GM23338 (cell line): ENCODE results near the gene EFCAB8.

Experiments used
- CREB1 ChIP-seq: fragments of 250-450 bp; sonication (Bioruptor Pico); IDR thresholded peaks from 2 replicates; pipeline ENCODE4 v1.5.0; 2020; ENCODE audit warnings: low read depth, mild to moderate bottlenecking, moderate library complexity
- ZNF331 ChIP-seq: fragments of 250-450 bp; sonication (Bioruptor Pico); IDR thresholded peaks from 2 replicates; pipeline ENCODE4 v1.5.0; 2020; ENCODE audit warnings: low read depth, mild to moderate bottlenecking, moderate library complexity
- TF ChIP-seq, protein P1 (sequence below), 2 experiments: fragments of 200-600 bp in 1 of 2; sonication (generic) in 1 of 2; conservative IDR thresholded peaks; 2 replicates each; pipeline versions ENCODE4 v1.5.1 to v1.6.1; 2016 to 2017; ENCODE audit warnings: antibody characterized with exemption in 2 of 2, low read depth in 2 of 2, mild to moderate bottlenecking in 2 of 2, moderate library complexity in 1 of 2
- TF ChIP-seq, protein P2 (sequence below): IDR thresholded peaks from one replicate; pipeline ENCODE4 v1.6.1; 2018; ENCODE audit warnings: antibody characterized with exemption; ENCODE audit not compliant: unreplicated experiment

DNA sequence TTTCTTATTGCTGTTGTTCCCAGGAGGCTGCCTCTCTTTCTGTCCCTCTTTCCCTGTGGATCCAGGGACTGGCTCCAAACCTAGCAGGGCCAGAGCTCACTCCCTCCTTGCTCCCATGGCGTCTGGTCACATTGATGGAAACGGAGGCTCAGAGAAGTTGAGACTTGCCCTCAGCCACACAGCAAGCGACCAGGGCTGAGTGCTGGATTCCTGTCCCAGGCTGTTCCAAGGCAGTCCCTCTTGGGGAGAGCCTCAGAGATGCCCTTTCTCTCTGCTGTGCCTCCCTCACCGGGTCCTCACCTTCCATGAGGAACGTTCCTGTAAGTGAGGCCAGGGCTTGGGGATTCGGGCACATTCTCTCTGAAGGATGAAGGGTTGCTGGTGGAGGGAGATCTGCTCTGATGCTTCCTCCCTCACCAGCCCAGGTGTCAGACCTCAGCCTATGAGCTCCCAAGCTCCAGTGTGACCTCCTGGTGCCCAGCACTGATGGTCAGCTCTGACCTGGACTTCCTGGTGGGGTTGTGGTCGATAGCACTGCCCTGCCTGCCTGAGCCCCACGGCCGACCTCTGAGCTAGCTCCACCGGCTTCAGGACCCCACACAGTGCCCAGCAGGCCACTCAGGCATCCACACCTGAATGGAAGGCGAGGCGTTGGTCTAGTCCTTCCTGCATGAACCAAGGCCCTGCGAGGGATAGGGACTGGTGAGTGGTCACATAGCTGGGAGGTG is 118.7 kb downstream of the EFCAB8 start:
- TF ChIP-seq CREB1 (CRISPR knock-in tag) (no peak), ZNF331 (no peak)
- TF ChIP-seq, protein P1, sequence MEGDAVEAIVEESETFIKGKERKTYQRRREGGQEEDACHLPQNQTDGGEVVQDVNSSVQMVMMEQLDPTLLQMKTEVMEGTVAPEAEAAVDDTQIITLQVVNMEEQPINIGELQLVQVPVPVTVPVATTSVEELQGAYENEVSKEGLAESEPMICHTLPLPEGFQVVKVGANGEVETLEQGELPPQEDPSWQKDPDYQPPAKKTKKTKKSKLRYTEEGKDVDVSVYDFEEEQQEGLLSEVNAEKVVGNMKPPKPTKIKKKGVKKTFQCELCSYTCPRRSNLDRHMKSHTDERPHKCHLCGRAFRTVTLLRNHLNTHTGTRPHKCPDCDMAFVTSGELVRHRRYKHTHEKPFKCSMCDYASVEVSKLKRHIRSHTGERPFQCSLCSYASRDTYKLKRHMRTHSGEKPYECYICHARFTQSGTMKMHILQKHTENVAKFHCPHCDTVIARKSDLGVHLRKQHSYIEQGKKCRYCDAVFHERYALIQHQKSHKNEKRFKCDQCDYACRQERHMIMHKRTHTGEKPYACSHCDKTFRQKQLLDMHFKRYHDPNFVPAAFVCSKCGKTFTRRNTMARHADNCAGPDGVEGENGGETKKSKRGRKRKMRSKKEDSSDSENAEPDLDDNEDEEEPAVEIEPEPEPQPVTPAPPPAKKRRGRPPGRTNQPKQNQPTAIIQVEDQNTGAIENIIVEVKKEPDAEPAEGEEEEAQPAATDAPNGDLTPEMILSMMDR (conservative IDR thresholded peaks at IDR 0.05; ENCODE audit: low read depth in 2 of 2) = no peak
- TF ChIP-seq, protein P2, sequence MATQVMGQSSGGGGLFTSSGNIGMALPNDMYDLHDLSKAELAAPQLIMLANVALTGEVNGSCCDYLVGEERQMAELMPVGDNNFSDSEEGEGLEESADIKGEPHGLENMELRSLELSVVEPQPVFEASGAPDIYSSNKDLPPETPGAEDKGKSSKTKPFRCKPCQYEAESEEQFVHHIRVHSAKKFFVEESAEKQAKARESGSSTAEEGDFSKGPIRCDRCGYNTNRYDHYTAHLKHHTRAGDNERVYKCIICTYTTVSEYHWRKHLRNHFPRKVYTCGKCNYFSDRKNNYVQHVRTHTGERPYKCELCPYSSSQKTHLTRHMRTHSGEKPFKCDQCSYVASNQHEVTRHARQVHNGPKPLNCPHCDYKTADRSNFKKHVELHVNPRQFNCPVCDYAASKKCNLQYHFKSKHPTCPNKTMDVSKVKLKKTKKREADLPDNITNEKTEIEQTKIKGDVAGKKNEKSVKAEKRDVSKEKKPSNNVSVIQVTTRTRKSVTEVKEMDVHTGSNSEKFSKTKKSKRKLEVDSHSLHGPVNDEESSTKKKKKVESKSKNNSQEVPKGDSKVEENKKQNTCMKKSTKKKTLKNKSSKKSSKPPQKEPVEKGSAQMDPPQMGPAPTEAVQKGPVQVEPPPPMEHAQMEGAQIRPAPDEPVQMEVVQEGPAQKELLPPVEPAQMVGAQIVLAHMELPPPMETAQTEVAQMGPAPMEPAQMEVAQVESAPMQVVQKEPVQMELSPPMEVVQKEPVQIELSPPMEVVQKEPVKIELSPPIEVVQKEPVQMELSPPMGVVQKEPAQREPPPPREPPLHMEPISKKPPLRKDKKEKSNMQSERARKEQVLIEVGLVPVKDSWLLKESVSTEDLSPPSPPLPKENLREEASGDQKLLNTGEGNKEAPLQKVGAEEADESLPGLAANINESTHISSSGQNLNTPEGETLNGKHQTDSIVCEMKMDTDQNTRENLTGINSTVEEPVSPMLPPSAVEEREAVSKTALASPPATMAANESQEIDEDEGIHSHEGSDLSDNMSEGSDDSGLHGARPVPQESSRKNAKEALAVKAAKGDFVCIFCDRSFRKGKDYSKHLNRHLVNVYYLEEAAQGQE = no peak
